DLD1 (cell line): ENCODE data around the gene RGS17.
"Not testable (repeated sequence)": the region's sequence is repeated elsewhere in the genome, so short reads cannot be mapped to it uniquely, and the experiment has no call there.

Experiments used
- in situ Hi-C: cut with HindIII; loops from 2 replicates; pipeline ENCODE4 v1.10.0; 2017; ENCODE audit warnings: low sequenced_read_pairs

The RGS17 gene

GRCh38 chr6:153126218-153126617, 4.9 kb downstream of the RGS17 start:
- in situ Hi-C loops, result no loop called here

DNA sequence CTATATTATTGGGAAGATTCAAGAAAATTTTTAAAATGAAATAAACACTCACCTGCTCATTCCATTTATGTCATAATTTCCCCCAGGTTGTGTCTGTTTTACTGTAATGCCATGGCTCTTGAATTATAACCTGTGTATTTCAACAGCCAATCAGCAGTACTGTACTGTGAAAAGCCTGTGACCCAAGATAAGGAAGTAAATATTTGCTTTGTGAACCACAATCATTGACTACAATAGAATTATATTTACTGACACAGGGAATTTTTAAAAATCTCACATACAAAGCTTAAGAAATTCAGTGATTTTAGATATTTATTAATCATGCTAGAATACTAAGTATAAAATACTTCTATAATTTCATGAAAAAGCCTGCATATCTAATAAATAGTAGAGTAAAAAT, 6.0 kb downstream of the RGS17 start:
- in situ Hi-C loops, result no loop called here

- in situ Hi-C loops, result no loop called here
Observed at GRCh38 chr6:153123801-153124200, 7.3 kb downstream of the RGS17 start.

GRCh38 chr6:153121311-153121710, 9.8 kb downstream of the RGS17 start:
- in situ Hi-C loops, result no loop called here

- in situ Hi-C loops, result no loop called here
Observed at GRCh38 chr6:153117986-153118879, 12.8 kb downstream of the RGS17 start.

DNA sequence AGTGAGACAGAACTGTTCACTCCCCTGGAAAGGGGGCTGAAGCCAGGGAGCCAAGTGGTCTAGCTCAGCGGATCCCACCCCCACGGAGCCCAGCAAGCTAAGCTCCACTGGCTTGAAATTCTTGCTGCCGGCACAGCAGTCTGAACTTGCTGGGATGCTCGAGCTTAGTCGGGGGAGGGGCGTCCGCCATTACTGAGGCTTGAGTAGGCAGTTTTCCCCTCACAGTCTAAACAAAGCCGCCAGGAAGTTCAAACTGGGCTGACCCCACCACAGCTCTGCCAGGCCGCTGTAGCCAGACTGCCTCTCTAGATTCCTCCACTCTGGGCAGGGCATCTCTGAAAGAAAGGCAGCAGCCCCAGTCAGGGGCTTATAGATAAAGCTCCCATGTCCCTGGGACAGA, 20.0 kb downstream of the RGS17 start:
- in situ Hi-C loops, result not testable (repeated sequence)

DNA sequence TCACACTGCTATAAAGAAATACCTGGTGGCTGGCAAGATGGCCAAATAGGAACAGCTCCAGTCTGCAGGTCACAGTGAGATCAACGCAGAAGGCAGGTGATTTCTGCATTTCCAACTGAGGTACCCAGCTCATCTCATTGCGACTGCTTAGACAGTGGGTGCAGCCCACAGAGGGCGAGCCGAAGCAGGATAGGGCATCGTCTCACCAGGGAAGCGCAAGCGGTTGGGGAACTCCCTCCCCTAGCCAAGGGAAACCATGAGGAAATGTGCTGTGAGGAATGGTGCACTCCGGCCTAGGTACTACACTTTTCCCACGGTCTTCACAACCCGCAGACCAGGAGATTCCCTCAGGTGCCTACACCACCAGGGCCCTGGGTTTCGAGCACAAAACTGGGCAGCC, 20.5 kb downstream of the RGS17 start:
- in situ Hi-C loops, result not testable (repeated sequence)

DNA sequence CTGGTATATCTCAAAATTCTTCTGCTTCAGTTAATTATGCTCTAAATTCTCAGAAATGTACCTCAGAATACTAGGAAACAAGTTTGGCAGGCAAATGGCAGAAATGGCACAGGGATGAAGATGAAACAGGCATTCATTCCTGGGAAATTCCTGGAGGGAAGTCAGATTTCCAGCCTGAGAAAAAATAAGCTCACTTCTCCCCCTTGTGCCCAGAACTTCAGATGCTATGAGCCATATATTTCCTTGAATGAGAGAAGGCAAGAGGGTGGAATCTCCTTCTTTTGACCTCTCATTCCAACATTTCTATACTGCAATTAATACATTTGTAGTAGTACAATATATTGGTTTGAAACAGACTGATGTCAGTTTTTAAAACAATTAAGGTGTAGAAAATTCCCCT, 22.8 kb downstream of the RGS17 start:
- in situ Hi-C loops, result no loop called here

DNA sequence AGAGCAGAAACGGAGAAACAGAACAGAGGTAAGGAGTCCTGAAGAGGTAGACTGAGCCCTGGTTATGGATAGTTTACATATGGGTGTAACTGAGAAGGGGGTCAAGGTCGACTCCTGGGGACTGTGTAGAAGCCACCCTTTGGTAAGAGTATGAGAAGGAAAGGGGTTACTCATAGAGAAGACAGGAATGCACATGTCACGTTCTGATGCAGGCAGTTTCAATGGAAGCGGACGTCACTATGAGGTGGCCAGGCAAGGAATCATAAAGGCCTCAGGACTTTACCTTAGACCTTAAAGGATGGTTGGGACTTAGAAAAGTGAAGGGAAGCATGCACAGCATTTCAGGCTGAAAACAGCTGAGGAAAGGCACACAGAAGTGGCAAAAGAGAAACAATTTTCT, 25.1 kb downstream of the RGS17 start:
- in situ Hi-C loops, result no loop called here

- in situ Hi-C loops, result no loop called here
Observed at GRCh38 chr6:153104220-153104619, 26.9 kb downstream of the RGS17 start.

- in situ Hi-C loops, result no loop called here
Observed at GRCh38 chr6:153103319-153103655, 27.8 kb downstream of the RGS17 start.

DNA sequence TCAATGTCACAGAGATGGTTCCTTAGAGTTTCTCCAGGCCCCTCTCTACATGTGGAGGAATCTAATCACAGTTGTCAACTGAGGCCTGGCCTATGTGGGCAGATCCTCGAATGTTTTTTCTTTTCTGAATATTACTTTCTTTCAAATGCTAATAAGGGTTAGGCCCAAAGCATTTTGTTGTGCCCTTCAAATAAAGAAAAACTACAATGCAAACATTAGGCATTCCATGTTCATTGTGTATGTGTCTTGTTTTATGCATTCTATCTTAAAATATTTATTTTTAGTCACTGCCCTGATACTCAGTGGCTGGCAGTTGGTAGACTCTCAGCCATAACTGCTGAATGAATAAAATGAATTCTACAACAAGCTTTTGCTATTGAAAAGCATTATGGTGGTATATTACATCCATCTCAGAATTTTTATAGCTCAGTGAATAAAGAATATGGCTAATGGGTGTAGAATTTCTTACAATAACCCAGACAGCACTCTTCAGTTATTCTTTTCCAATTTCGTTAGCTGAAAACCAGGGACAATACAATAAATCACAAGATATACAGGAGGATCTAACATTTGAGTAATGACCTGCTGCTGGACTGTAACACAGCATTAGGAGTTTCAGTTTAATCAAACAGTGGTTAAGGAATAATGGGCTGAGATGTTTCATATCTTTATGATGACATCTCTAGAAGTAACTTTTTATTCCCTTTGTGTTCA, 28.3 kb downstream of the RGS17 start:
- in situ Hi-C loops, result no loop called here

- in situ Hi-C loops, result no loop called here
Observed at GRCh38 chr6:153101461-153101860, 29.6 kb downstream of the RGS17 start.

GRCh38 chr6:153099636-153100035, 31.4 kb downstream of the RGS17 start:
- in situ Hi-C loops, result no loop called here

GRCh38 chr6:153096792-153097191, 34.3 kb downstream of the RGS17 start:
- in situ Hi-C loops, result no loop called here

DNA sequence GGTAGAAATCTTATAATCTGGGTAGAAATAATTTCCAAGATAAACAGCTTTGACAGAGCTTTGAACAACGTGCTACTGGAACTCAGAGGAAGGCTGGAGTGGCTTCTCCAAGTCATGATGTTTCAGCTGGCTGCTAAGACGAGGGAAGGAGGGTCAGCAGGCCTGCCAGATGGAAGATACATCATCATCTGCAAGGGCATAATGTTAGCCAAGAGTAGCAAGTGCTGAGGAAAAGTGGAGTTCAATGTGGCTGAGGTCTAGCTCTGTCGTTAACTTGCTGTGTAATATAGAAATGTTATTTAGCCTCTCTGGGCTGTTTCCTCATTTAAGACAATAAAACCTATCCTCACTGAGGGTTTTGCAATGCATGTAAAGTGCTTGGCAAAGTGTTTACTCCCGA, 35.1 kb downstream of the RGS17 start:
- in situ Hi-C loops, result no loop called here

DNA sequence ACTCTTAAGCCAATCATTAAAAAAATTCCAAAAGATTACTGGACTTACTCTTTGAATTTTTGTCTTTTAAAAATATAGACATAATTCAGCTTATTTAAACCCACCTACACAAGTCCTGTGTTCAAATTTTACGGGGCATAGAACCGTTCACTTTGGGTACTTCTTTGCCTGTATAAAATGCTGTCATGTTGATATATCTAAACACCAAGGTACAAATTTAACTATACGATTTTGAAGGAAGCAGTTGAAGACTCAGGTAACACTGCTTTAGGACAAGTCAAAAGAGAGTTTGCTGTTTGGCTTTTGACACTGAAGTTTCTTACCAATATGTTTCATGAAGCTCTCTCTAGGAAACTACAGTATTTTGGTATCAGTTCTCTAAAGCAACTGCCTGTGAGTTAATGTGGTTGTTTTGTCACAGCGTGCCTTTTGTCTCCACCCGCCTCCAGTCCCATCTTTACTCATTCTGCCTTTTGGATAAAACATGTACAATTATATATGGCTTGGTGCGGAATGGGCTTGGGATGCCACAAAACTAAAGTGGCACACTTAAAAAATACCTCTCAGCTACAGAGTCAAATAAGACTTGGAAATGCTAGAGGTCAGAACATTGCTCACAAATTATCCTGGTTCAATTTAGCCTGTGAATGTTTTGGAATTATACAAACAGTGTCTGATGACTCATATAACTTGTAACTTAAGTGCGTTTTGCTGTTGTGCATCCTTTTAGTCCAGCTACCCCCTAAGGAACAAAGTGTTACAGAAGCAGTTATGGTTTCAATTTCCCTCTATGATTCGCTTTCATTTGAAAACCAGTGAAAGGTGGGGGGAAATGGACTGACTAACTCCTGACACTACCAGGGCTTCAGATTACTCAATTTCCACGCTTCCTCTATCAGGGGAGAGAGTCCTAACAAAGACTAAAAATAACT, 38.7 kb downstream of the RGS17 start:
- in situ Hi-C loops, result no loop called here

- in situ Hi-C loops, result no loop called here
Observed at GRCh38 chr6:153090241-153090930, 40.7 kb downstream of the RGS17 start.

DNA sequence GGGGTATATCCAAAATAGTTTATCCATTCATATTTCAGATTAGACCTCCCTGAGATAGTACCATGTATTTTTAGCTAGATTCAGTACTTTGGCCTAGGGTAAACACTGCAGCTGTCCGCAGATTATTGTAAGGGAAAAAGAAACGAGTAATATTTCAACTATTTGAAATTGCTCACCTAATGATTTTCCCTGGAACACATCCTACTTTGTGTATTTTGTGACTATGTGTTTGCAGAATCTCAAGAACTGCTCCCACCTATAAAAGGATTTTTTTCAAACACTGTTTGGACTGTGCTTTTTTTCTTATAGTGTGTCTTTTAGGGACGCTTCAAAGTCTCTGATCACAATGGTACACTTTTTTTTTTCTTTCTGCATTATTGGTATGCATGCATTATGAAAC, 42.3 kb downstream of the RGS17 start:
- in situ Hi-C loops, result no loop called here

GRCh38 chr6:153087436-153087835, 43.6 kb downstream of the RGS17 start:
- in situ Hi-C loops, result no loop called here
